IPS-18c (cell line): ENCODE measurements around the gene AGPAT2.
"Not testable (repeated sequence)": the region's sequence is repeated elsewhere in the genome, so short reads cannot be mapped to it uniquely, and the experiment has no call there.

ENCODE experiments used
- H3K4me3 ChIP-seq: 2 replicates; pipeline ENCODE4 v1.7.0; 2013; ENCODE audit warnings: low read depth, mild to moderate bottlenecking, low read length, moderate library complexity; ENCODE audit not compliant: insufficient read depth
- H3K9me3 ChIP-seq: one replicate; pipeline ENCODE4 v1.6.1; 2013; ENCODE audit warnings: mild to moderate bottlenecking, low read length, moderate library complexity; ENCODE audit not compliant: control insufficient read depth, insufficient read depth

AGPAT2 gene

DNA sequence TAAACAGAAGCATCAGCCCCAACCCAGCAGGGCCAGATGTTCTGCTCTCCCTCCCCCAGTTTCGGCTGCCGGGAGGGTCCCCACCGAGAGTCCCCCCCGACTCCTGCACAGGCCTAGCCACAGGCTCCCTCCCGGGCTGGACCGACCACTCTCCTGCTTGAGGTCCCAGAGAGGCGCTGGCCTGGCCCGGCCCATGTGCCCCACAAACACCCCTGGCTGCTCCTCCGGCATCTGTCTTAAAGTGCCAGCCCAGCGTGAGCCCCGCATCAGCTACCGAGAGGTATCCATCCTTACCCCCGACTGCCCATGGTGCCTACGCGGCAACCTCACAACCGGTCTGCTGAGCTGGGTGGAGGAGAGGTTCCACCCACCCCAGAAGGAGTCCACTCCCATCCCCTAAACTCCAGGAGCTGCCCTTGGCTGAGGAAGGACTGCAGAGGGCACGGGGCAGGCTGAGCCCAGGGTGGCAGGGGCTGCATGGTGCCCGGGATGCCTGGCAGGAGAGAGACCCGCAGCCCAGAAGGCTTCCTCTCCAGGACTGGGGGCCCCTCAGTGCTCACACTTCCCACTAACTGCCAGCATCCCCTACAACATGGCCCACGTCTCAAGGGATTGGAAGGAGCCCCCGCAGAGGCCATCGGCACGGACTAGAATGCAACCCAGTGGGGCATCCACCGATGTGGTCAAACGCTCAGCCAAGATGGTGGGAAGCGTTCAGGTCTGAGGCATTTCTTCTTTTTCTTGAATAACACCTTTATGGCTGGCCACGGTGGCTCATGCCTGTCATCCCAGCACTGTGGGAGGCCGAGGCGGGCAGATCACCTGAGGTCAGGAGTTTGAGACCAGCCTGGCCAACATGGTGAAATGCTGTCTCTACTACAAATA, 40.2 kb downstream of the AGPAT2 start:
- H3K9me3 ChIP-seq, result no peaks in the 10 kb centered on the region
- H3K4me3 ChIP-seq, result no peak overlapping the region

DNA sequence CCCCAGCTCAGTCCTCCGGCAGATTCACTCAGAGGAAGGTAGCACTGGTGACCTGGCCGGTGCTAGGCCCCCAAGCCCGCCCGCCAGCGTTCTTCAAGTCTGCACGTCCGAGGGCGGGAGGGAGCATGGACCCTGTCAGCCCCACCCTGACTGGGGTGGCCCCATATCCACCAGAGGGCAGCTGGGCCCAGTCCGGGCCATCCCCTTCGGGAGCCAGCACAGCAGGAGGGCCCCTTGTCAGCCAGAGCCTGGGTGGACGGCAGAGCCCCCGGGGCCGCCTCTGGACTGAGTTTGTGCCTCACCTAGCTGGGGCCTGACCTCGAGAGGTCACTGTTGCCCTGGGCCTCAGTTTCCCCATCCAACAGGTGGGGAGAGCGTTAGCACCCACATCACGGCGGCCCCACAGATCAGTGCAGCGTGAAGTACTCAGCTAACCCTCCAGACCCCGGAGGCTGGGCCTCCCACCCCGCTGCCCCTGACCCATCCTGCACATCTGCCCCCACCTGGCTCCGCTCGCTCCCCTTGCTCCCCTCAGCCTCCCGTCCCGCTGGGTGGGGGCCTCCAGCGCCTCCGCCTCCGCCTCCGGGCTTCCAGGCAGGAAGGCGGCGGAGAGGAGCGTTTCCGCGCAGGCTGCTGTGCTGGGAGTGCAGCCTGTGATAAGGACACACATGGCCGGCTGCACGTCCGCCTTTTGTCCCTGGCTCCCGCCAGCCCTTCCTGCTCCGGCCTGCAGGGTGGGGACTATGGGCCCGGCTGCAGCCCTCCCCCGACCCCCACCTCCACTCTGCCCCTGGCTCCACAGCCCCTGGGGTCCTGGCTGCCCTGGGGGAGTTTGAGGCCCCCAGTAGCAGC, 41.1 kb downstream of the AGPAT2 start:
- Histone ChIP-seq H3K4me3 (no peak overlapping the region), H3K9me3 (no peaks in the 10 kb centered on the region)

DNA sequence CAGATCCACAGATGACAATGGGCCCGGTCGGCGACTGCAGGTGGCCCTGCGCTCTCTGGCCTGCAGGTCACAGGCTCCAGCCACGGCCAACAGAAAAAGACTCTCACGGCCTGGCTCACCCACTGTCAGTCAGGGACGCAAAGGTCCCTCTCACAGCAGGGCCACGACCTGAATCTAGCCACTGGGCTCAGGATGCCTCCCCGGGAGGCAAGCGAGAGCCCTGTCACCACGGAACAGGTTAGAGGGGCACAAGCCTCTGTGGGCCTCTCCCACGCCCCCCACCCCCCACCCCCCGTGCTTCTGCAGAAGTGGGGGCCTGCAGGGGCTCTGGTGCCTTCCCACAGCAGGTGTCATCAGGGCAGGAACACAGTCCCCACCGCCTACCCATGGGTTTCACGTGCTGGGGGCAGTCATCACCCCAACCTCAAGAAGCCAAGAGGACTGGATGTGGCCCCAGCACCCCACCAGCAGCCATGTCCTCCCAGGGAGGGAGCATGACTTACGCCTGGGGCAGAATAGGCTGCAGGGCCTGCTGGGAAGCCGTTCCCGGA, 41.8 kb downstream of the AGPAT2 start:
- no peak overlapping the region for H3K4me3 ChIP-seq
- H3K9me3 ChIP-seq, result no peaks in the 10 kb centered on the region

DNA sequence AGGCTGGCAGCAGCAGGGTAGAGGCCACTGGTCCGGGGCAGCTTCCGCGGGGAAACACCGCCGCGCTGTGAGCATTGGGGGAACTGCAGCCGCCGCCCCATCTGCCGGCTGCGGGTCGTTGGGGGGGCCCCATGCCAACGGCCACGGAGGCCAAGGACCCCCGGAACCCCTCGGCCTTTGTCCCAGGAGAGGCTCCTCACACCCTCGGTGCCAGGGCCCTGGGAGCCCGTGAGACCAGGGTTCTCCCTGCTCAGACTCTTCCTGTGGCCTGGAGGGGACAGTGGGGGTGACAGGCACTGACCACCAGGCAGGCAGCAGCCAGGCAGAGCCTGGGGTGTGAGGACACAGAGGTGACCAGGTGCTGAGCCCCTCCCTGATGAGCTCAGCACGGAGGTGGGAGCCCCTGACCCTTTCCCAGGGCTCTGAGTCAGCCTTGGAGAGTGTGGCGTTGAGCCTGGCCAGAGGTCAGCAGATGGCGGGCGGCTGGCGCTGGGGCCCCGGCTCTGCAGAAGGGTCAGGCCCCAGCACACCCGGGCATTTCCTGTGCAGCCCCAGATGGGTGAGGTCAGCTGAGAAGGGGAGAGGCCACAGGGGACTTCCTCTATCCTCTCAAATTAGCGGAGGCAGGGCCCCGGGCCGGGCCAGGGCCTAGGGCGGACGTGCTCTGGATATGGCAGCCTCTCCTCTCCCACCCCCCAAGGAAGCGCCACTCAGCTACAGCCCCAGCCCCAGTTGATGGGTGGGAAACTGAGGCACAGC, 42.5 kb downstream of the AGPAT2 start:
- Histone ChIP-seq H3K9me3 (no peaks in the 10 kb centered on the region), H3K4me3 (peak overlapping the region; percentile 20; the same call in 1 of the 2 replicates)

DNA sequence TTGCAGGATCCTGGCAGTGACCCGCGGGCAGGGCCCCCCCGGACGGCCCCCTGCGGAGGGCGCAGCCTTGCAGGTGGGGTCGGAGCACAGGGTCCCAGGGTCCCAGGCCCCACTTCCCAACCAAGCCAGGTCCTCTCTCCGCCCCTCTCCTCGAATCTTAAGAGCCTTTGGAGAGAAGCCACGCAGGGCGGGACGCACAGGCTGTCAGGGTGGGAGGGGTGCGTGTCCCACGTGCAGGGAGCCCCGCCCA, 43.0 kb downstream of the AGPAT2 start:
- H3K9me3 ChIP-seq, result no peaks in the 10 kb centered on the region

DNA sequence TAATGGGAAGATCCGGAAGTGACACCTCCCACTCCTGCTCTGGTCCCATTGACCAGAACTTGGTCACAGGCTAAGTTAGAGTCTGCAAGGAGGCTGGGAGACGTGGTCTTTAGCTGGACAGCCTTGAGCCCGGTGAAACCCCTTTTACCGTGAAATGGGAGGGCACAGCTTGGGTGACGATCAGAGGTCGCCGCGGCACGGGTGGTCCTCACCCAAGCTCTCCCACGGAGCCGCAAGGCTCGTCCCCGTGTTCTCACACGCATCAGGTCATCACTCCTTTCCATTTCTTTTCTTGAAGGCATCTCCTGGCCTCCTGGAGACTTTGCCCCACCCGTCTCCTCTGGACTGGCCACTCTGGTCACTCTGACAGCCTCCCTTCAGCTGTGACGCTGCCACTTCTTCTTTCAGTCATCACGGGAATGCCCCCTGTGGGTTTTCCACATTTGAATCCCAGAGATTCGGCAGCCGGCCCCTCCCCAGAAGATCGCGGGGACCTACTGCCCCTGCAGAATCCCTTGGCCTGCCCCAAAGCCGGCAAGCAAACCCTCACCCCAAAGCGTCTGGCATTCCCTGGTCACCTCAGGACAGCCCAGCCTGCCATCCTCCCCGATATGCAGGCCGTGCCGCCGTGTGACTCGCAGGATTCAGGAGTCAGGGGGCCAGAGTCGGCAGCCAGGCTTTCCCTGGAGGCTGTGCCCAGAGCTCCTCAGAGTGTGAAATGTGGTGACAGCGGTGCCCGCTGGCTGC, 43.5 kb downstream of the AGPAT2 start:
- Histone ChIP-seq H3K9me3 (no peaks in the 10 kb centered on the region), H3K4me3 (0 out of 2 replicates have a peak overlapping the region, but pooled peaks have one; percentile 24)

More for the DNA sequence above, 43.0 kb downstream of the AGPAT2 start:
- H3K4me3 ChIP-seq, result 0 out of 2 replicates have a peak overlapping the region, but pooled peaks have one; percentile 24

DNA sequence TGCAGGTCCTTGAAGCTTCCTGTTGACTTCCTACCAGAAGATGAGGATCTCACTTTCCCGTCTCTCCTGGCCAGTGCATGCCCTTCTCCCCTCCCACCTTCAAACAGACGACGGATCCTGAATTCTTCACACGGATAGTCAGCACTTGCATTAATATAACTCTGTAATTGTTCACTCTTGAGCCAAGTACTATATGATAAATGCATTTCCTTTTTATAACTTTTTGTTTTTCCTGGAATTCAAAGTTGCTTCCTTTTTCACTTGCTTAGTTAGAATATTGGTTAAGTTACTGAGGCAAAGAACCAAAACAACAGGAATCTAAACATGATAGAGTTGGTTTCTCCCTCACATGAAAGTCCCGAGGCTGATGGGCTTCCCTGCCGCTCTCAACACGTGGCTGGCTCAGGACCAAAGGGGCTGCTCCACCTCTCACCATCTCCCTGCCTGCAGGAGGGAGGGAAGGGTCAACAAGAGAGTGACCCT, 44.8 kb downstream of the AGPAT2 start:
- Histone ChIP-seq H3K4me3 (no peak overlapping the region), H3K9me3 (no peaks in the 10 kb centered on the region)

DNA sequence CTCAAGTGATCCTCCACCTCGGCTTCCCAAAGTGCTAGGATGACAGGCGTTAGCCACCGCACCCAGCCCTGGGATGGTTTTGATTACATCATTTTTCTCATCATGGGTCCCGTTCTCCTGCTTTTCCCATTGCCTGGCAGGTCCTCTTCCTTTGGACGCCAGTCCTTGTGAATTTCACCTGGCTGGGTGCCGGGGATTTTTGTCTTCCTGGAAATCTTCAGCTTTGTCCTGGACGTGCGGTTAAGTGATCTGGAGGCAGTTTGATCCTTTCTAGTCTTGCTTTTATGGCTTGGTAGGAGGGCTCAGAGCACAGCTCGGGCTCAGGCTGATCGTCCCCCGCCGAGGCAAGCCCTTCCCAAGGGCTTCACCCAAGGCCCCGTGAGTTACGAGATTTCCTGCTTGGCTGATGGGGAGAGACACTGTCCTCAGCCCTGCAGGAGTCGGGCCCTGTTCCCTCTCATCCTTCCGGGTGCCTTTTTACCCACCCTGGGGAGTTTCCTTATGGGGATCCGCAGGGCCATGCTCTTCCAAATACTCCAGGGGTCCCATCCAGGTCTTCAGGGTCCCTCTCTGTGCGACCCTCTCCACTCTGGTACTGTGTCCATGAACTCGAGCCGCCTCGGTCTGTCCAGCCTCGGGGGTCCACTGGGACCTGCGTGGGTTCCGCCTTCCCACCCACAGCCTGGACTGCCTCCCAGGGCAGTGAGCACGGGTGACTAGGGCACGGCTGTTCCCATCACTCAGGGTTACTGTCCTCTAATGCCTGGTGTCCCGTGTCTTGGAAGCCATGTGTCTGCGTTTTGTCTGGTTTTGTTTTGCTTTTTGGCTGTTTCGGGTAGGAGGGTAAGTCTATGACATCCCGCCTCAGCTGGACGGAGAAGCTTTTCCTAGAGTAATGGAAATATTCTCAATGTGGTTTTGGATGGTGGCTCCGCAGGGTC, 46.8 kb downstream of the AGPAT2 start:
- Histone ChIP-seq H3K4me3 (no peak overlapping the region), H3K9me3 (no peaks in the 10 kb centered on the region)

DNA sequence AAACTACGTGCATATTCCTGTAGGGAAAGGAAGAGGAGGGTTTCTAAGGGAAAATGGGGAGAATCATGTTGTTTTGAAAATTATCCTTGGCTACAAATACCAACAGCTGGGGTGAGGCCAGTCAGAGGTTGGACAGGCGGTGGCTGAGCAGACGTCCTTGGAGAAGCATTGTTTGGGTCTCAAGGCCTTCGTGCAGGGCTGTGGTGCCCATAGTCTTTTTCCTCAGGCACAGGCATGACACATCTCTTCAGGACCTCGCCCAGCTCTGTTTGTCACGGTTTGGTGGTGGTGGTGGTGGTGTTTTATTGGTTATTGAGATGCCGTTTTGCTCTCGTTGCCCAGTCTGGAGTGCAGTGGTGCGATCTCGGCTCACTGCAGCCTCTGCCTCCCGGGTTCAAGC, 52.4 kb downstream of the AGPAT2 start:
- H3K4me3 ChIP-seq, result no peak overlapping the region

DNA sequence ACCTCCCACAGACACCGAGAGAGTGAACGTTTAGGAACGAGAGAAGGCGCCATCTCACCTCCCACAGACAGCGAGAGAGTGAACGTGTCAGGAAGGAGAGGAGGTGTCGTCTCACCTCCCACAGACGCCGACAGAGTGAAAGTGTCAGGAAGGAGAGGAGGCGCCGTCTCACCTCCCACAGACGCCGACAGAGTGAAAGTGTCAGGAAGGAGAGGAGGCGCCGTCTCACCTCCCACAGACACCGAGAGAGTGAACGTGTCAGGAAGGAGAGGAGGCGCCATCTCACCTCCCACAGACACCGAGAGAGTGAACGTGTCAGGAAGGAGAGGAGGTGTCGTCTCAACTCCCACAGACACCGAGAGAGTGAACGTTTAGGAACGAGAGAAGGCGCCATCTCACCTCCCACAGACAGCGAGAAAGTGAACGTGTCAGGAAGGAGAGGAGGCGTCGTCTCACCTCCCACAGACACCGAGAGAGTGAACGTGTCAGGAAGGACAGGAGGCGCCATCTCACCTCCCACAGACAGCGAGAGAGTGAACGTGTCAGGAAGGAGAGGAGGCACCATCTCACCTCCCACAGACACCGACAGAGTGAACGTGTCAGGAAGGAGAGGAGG, 54.7 kb downstream of the AGPAT2 start:
- not testable (repeated sequence) for H3K9me3 ChIP-seq, H3K4me3 ChIP-seq

More for the DNA sequence above, 52.4 kb downstream of the AGPAT2 start:
- H3K9me3 ChIP-seq, result no peaks in the 10 kb centered on the region

DNA sequence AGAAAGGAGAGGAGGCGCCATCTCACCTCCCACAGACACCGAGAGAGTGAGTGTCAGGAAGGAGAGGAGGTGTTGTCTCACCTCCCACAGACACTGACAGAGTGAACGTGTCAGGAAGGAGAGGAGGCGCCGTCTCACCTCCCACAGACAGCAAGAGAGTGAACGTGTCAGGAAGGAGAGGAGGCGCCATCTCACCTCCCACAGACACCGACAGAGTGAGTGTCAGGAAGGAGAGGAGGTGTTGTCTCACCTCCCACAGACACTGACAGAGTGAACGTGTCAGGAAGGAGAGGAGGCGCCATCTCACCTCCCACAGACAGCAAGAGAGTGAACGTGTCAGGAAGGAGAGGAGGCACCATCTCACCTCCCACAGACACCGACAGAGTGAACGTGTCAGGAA, 55.2 kb downstream of the AGPAT2 start:
- H3K9me3 ChIP-seq, H3K4me3 ChIP-seq: not testable (repeated sequence)

DNA sequence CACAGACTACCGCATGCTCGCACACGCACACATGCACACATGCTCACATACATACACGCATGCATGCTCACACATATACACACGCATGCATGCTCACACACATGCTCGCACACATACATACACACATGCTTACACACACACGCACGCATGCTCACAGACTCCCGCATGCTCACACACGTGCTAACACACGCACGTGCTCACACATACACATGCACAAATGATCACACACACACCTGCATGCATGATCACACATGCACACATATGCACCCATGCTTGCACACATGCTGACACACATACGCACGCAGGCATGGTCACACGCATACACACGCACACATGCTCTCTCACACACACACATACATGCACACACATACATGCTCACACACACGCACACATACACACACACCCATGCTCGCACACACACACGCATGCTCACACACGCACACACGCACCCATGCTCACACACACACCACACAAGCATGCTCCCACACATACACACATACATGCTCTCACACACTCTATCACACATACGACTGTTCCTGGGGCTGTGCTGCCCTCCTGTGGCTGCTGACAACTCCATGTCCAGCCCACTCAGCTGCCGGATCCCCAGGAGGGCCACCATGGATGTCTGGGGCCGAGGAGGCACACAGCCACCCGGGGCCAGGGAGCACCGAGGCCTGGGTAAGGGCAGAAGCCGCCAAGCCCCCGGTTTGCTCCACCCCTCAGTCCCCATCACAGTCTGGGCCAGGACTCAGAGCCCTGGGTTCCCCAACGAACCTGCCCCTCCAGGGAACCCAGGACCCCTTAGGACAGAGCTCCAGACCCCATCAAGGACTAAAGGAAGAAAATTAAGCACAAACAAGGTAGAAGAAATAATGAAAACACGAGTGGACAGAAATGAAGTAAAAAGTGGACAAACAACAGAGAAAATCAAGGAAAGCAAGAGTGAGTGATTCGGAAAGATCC, 55.9 kb downstream of the AGPAT2 start:
- H3K9me3 ChIP-seq, result no peaks in the 10 kb centered on the region

DNA sequence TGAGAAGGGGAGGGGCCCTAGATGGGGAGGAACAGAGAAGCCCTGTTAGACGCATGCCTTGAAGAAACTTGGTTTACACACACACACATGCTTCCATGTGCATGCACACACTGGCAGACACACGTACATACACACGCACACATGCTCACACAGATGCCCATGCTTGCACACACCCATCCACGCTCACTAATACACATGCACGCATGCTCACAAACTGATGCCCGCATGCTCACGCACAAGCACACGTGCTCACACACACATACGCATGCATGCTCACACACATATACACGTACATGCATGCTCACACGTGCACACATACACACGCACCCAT, 56.6 kb downstream of the AGPAT2 start:
- Histone ChIP-seq H3K4me3 (no peak overlapping the region), H3K9me3 (no peaks in the 10 kb centered on the region)

More for the DNA sequence above, 55.9 kb downstream of the AGPAT2 start:
- H3K4me3 ChIP-seq, result no peak overlapping the region

DNA sequence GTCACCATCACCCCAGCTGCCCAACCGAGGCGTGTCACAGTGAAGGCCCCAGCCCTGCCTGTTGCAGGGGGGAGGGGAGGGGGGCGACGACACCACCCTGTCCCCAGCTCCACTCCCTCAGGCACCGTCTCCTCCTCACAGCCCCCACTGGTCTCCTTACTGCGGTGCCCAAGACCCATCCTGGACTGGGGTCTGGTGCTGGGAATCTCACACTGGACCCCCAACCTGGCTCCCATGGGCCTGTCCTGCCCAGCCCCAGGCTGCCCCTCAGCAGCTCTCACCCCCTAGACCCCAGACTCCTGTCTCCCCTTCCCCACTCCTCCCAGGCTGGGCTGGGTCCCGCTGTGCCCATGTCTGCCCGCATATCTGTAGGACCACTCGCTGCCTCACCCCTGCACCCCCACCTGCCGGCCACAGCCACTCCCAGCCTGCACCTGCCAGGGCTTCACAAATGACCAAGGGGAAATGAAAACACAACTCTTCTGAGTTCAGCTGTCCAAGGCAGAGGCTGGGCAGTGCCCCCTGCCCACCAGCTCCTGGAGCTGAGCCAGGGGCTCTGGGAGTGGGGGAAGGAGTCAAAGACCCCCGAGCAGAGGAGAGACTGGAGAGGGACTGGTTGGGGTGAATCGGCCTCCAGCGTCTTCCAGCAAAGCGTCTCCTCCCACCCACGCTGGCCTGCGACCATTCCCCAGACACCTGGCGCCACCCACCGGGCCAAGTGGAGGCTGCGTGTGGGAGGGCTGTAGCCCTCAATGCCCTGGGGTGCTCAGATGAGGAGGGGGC, 57.2 kb downstream of the AGPAT2 start:
- no peak overlapping the region for H3K4me3 ChIP-seq
- H3K9me3 ChIP-seq, result no peaks in the 10 kb centered on the region
